ENCODE measurements around the gene TEX264.

The TEX264 gene

GRCh38 chr3:51717446-51717845 is 46.4 kb downstream of the TEX264 start:
- H3K27ac ChIP-seq = no peak overlapping the region
- TF ChIP-seq ZFX (IDR thresholded peaks at IDR 0.05) = no peak
- TF ChIP-seq CTCF (conservative IDR thresholded peaks at IDR 0.05) = no peak

GRCh38 chr3:51717947-51718346 is 46.9 kb downstream of the TEX264 start:
- TF ChIP-seq CTCF (conservative IDR thresholded peaks at IDR 0.05) = no peak
- no peak for TF ChIP-seq ZFX (IDR thresholded peaks at IDR 0.05)
- H3K27ac ChIP-seq = no peak overlapping the region

- TF ChIP-seq ZFX (IDR thresholded peaks at IDR 0.05) (no peak), CTCF (conservative IDR thresholded peaks at IDR 0.05) (peak; percentile 94)
- H3K27ac ChIP-seq = no peak overlapping the region
Observed at GRCh38 chr3:51718547-51719409, 47.7 kb downstream of the TEX264 start.

- H3K27ac ChIP-seq = no peak overlapping the region
- TF ChIP-seq ZFX (IDR thresholded peaks at IDR 0.05) = no peak
- TF ChIP-seq CTCF (conservative IDR thresholded peaks at IDR 0.05) = peak; percentile 21
Observed at GRCh38 chr3:51719410-51720025, 48.5 kb downstream of the TEX264 start.

GRCh38 chr3:51720292-51721061 is 49.4 kb downstream of the TEX264 start:
- TF ChIP-seq ZFX (IDR thresholded peaks at IDR 0.05) (no peak), CTCF (conservative IDR thresholded peaks at IDR 0.05) (no peak)
- H3K27ac ChIP-seq = no peak overlapping the region

GRCh38 chr3:51721062-51721745 is 50.2 kb downstream of the TEX264 start:
- no peak for TF ChIP-seq ZFX (IDR thresholded peaks at IDR 0.05)
- no peak for TF ChIP-seq CTCF (conservative IDR thresholded peaks at IDR 0.05)
- no peak overlapping the region for H3K27ac ChIP-seq

Data from C4-2B (cell line).